ENCODE results near the gene OSM.

- TF ChIP-seq CTCF (IDR thresholded peaks at IDR 0.05) (no peak), POLR2A (IDR thresholded peaks at IDR 0.05) (no peak), EP300 (IDR thresholded peaks at IDR 0.05) (no peak), POLR2AphosphoS5 (IDR thresholded peaks at IDR 0.05) (no peak)
Observed at GRCh38 chr22:30250661-30251267, 15.9 kb downstream of the OSM start.
